Measurements from ENCODE around the gene GPX2.

GPX2 gene

DNA sequence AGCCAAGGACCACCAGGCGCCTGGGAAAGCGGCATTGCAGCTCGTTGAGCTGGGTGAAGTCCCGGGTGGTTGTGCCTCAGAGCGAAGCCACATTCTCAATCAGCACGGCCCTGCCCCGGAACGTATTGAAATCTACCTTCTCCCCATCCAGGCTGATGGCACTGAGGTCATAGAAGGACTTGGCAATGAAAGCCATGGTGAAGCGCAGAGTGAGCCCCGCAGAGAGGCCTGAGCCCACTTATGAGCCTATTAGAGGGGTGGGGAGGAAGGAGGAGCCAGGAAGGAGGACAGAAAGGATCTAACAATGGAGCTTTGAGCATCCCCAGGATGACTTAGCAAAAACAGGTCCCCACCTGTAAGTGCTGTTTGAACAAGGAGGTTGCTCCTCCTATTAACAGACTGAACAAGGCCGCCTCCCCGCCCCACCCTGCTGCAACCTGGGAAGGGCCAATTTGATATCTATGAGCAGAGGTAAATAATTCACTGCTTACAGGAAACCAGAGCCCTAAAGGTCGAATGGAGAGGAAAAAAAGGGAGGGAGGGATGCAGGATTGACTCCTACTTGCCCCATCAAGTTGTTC is at the start of gene GPX2:
Gene GPX2 (minus strand): TSS at position 215 of the 581 bp plus-strand sequence. CDS start 19 bp downstream, at position 196.
- no peak within 1 kb of the TSS for H3K4me3 ChIP-seq (ENCODE audit: low read length)
- H3K9ac ChIP-seq (ENCODE audit: low read length) = no peak within 1 kb of the TSS
- H3K27ac ChIP-seq (ENCODE audit: low read length) = no peak within 1 kb of the TSS
- no peak within 1 kb of the TSS for H2AFZ ChIP-seq (ENCODE audit: low read length)
- TF ChIP-seq EZH2phosphoT487 (IDR thresholded peaks at IDR 0.05; ENCODE audit: low read length) (no peak), CTCF (IDR thresholded peaks at IDR 0.05; ENCODE audit: low read length) (no peak), EZH2 (optimal IDR thresholded peaks at IDR 0.05; ENCODE audit: low read depth, low read length) (no peak)
- no peak for DNase-seq
- no peaks in the 10 kb centered on the region for H3K36me3 ChIP-seq (replicated peaks; ENCODE audit: insufficient read depth, low read length)
- H3K27me3 ChIP-seq (replicated peaks; ENCODE audit: insufficient read depth, low read length) = no peaks in the 10 kb centered on the region
- no peak within 1 kb of the TSS for H3K4me2 ChIP-seq (ENCODE audit: low read depth, low read length)
- no peaks in the 10 kb centered on the region for H3K9me3 ChIP-seq (replicated peaks; ENCODE audit: insufficient read depth, low read length)
- peaks cover 1% of the 10 kb centered on the region; the same call in 1 of the 2 replicates for H3F3A ChIP-seq (ENCODE audit: insufficient read depth, low read length)
- H4K20me1 ChIP-seq (ENCODE audit: insufficient read depth, low read length) = no peaks in the 10 kb centered on the region
- peaks cover 7% of the 10 kb centered on the region for H3K79me2 ChIP-seq (ENCODE audit: low read length)
- peaks cover 5% of the 10 kb centered on the region for H3K4me1 ChIP-seq (ENCODE audit: low read length)
- no peaks in the 10 kb centered on the region for H3K9me2 ChIP-seq (replicated peaks; ENCODE audit: insufficient read depth, low read length)

DNA sequence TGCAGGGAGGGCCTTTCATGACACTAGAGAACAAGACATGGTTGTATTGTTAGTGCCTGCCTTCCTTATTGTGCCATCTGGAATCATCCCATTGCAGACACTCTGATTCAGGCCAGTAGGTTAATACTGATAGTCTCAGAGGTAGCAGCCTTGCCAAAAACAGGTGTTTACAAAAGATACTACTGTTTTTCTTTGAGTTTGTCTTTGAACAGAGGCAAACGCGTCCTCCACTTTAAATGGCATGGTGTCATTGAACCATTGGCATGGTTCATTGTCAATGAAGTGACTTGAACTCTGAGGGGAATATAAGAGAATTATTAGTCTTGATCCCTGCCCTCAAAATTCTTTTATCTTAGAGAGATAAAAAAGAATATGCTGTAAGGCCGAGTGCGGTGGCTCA is 48.4 kb upstream of the GPX2 start:
- Histone ChIP-seq H3K79me2 (ENCODE audit: low read length) (peaks cover 31% of the 10 kb centered on the region), H3K4me1 (ENCODE audit: low read length) (peaks cover 4% of the 10 kb centered on the region; the same call in 1 of the 2 replicates), H3K9me3 (replicated peaks; ENCODE audit: insufficient read depth, low read length) (no peaks in the 10 kb centered on the region), H3K27me3 (replicated peaks; ENCODE audit: insufficient read depth, low read length) (no peaks in the 10 kb centered on the region), H3K4me2 (ENCODE audit: low read depth, low read length) (no peak overlapping the region), H2AFZ (ENCODE audit: low read length) (no peak overlapping the region), H3K27ac (ENCODE audit: low read length) (no peak overlapping the region), H3K9ac (ENCODE audit: low read length) (no peak overlapping the region), H3K4me3 (ENCODE audit: low read length) (no peak overlapping the region), H3K36me3 (replicated peaks; ENCODE audit: insufficient read depth, low read length) (no peaks in the 10 kb centered on the region), H4K20me1 (ENCODE audit: insufficient read depth, low read length) (no peaks in the 10 kb centered on the region), H3K9me2 (replicated peaks; ENCODE audit: insufficient read depth, low read length) (no peaks in the 10 kb centered on the region), H3F3A (ENCODE audit: insufficient read depth, low read length) (no peaks in the 10 kb centered on the region)
- DNase-seq = no peak
- TF ChIP-seq CTCF (IDR thresholded peaks at IDR 0.05; ENCODE audit: low read length) = no peak
- no peak for TF ChIP-seq EZH2 (optimal IDR thresholded peaks at IDR 0.05; ENCODE audit: low read depth, low read length)
- TF ChIP-seq EZH2phosphoT487 (IDR thresholded peaks at IDR 0.05; ENCODE audit: low read length) = no peak

DNA sequence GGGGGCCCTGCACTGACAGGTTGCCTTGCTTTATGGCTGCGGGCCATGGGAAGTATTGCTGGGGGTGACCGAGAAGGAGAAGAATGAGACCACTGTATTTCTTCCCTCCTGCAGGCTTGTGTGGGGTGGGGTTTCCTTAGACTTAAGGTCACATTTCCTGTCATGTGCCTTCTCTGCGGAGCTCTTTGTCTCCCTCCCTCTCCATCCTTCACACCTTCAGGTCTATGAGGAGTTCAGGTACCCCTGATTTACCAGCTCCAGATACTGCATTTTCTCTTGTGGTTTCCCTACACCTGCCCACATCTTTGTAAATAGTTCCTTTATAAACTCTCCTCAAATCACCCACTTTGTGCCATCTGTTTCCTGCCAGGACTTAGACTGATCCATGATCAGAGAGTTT is 47.8 kb upstream of the GPX2 start:
- H4K20me1 ChIP-seq (ENCODE audit: insufficient read depth, low read length) = no peaks in the 10 kb centered on the region
- DNase-seq = no peak
- no peak overlapping the region for H3K4me3 ChIP-seq (ENCODE audit: low read length)
- H3K79me2 ChIP-seq (ENCODE audit: low read length) = peaks cover 31% of the 10 kb centered on the region
- no peak overlapping the region for H3K27ac ChIP-seq (ENCODE audit: low read length)
- no peak overlapping the region for H3K4me2 ChIP-seq (ENCODE audit: low read depth, low read length)
- no peaks in the 10 kb centered on the region for H3F3A ChIP-seq (ENCODE audit: insufficient read depth, low read length)
- H3K4me1 ChIP-seq (ENCODE audit: low read length) = peaks cover 4% of the 10 kb centered on the region; the same call in 1 of the 2 replicates
- no peaks in the 10 kb centered on the region for H3K36me3 ChIP-seq (replicated peaks; ENCODE audit: insufficient read depth, low read length)
- no peak for TF ChIP-seq EZH2phosphoT487 (IDR thresholded peaks at IDR 0.05; ENCODE audit: low read length)
- no peak for TF ChIP-seq CTCF (IDR thresholded peaks at IDR 0.05; ENCODE audit: low read length)
- no peak for TF ChIP-seq EZH2 (optimal IDR thresholded peaks at IDR 0.05; ENCODE audit: low read depth, low read length)
- H2AFZ ChIP-seq (ENCODE audit: low read length) = no peak overlapping the region
- no peaks in the 10 kb centered on the region for H3K27me3 ChIP-seq (replicated peaks; ENCODE audit: insufficient read depth, low read length)
- no peaks in the 10 kb centered on the region for H3K9me3 ChIP-seq (replicated peaks; ENCODE audit: insufficient read depth, low read length)
- no peaks in the 10 kb centered on the region for H3K9me2 ChIP-seq (replicated peaks; ENCODE audit: insufficient read depth, low read length)
- H3K9ac ChIP-seq (ENCODE audit: low read length) = no peak overlapping the region

All from MM.1S (cell line).